Trophoblast cell (in vitro differentiated cells and primary cell): ENCODE results near the gene MTM1.

Experiments
- DNase-seq, 2 donors: peaks; one replicate each; pipeline ENCODE4 v3.0.0-alpha.2; 2016
- H2AFZ ChIP-seq: 2 replicates; pipeline ENCODE4 v1.6.1; 2013; ENCODE audit warnings: low read length, moderate library complexity, mild to moderate bottlenecking; ENCODE audit not compliant: insufficient read depth, poor library complexity
- H2AK5ac ChIP-seq: 2 replicates; pipeline ENCODE4 v1.6.1; 2013; ENCODE audit warnings: mild to moderate bottlenecking, low read length
- H2BK120ac ChIP-seq: 2 replicates; pipeline ENCODE4 v1.6.1; 2013; ENCODE audit warnings: low read length, mild to moderate bottlenecking, moderate library complexity; ENCODE audit not compliant: insufficient read depth, poor library complexity
- H2BK12ac ChIP-seq: 2 replicates; pipeline ENCODE4 v1.6.1; 2013; ENCODE audit warnings: mild to moderate bottlenecking, low read length, moderate library complexity
- H2BK5ac ChIP-seq: 2 replicates; pipeline ENCODE4 v1.6.1; 2013; ENCODE audit warnings: low read length, low read depth, moderate library complexity, mild to moderate bottlenecking; ENCODE audit not compliant: poor library complexity
- H3K14ac ChIP-seq: 2 replicates; pipeline ENCODE4 v1.6.1; 2013; ENCODE audit warnings: mild to moderate bottlenecking, low read length
- H3K18ac ChIP-seq: 2 replicates; pipeline ENCODE4 v1.6.1; 2013; ENCODE audit warnings: mild to moderate bottlenecking, low read length
- H3K23ac ChIP-seq: 2 replicates; pipeline ENCODE4 v1.6.1; 2013; ENCODE audit warnings: low read length
- H3K27ac ChIP-seq: 2 replicates; pipeline ENCODE4 v1.5.1; 2013; ENCODE audit warnings: low read depth, mild to moderate bottlenecking, inconsistent platforms, low read length, moderate library complexity
- H3K27me3 ChIP-seq: 2 replicates; pipeline ENCODE4 v1.6.1; 2013; ENCODE audit warnings: inconsistent platforms, mild to moderate bottlenecking, low read length, moderate library complexity; ENCODE audit not compliant: insufficient read depth
- H3K36me3 ChIP-seq, 2 experiments: 1 replicate in 1 of 2; 2 replicates in 1 of 2; pipeline ENCODE4 v1.6.1; 2013; ENCODE audit warnings: low read length in 2 of 2, mild to moderate bottlenecking in 2 of 2, moderate library complexity in 1 of 2; ENCODE audit not compliant: insufficient read depth in 2 of 2, control insufficient read depth in 1 of 2
- H3K4ac ChIP-seq: 2 replicates; pipeline ENCODE4 v1.6.1; 2013; ENCODE audit warnings: low read depth, mild to moderate bottlenecking, low read length, moderate library complexity
- H3K4me1 ChIP-seq, 2 experiments: 1 replicate in 1 of 2; 2 replicates in 1 of 2; pipeline ENCODE4 v1.6.1; 2013; ENCODE audit warnings: low read length in 2 of 2, mild to moderate bottlenecking in 2 of 2, moderate library complexity in 1 of 2; ENCODE audit not compliant: insufficient read depth in 2 of 2, control insufficient read depth in 1 of 2
- H3K4me2 ChIP-seq: 2 replicates; pipeline ENCODE4 v1.6.1; 2013; ENCODE audit warnings: inconsistent platforms, mild to moderate bottlenecking, low read length, moderate library complexity
- H3K4me3 ChIP-seq: 2 replicates; pipeline ENCODE4 v1.5.1; 2013; ENCODE audit warnings: mild to moderate bottlenecking, low read depth, low read length, inconsistent platforms
- H3K79me1 ChIP-seq: one replicate; pipeline ENCODE4 v1.6.1; 2013; ENCODE audit warnings: low read length
- H3K79me2 ChIP-seq: 2 replicates; pipeline ENCODE4 v1.6.1; 2013; ENCODE audit warnings: low read length, mild to moderate bottlenecking; ENCODE audit not compliant: control insufficient read depth, insufficient read depth, poor library complexity
- H3K9ac ChIP-seq: 2 replicates; pipeline ENCODE4 v1.6.1; 2013; ENCODE audit warnings: mild to moderate bottlenecking, low read length
- H3K9me3 ChIP-seq: 2 replicates; pipeline ENCODE4 v1.6.1; 2013; ENCODE audit warnings: low read depth, mild to moderate bottlenecking, control low read depth, inconsistent platforms, low read length; ENCODE audit not compliant: insufficient read depth
- H4K12ac ChIP-seq: 2 replicates; pipeline ENCODE4 v1.6.1; 2013; ENCODE audit warnings: low read depth, mild to moderate bottlenecking, low read length, moderate library complexity
- H4K8ac ChIP-seq: 2 replicates; pipeline ENCODE4 v1.6.1; 2013; ENCODE audit warnings: low read depth, mild to moderate bottlenecking, low read length, moderate library complexity
- H4K91ac ChIP-seq: one replicate; pipeline ENCODE4 v1.6.1; 2013; ENCODE audit warnings: low read depth, mild to moderate bottlenecking, low read length, moderate library complexity
- WGBS: extraction: QIAGEN DNeasy Blood & Tissue Kit; methylation state at CpG from one replicate; pipeline ENCODE4 v1.1.7; 2013; ENCODE audit warnings: missing lambda C conversion rate; ENCODE audit not compliant: insufficient read length, insufficient coverage; ENCODE audit errors: extremely low coverage; 5-methylcytosine and 5-hydroxymethylcytosine counted together

MTM1 gene

DNA sequence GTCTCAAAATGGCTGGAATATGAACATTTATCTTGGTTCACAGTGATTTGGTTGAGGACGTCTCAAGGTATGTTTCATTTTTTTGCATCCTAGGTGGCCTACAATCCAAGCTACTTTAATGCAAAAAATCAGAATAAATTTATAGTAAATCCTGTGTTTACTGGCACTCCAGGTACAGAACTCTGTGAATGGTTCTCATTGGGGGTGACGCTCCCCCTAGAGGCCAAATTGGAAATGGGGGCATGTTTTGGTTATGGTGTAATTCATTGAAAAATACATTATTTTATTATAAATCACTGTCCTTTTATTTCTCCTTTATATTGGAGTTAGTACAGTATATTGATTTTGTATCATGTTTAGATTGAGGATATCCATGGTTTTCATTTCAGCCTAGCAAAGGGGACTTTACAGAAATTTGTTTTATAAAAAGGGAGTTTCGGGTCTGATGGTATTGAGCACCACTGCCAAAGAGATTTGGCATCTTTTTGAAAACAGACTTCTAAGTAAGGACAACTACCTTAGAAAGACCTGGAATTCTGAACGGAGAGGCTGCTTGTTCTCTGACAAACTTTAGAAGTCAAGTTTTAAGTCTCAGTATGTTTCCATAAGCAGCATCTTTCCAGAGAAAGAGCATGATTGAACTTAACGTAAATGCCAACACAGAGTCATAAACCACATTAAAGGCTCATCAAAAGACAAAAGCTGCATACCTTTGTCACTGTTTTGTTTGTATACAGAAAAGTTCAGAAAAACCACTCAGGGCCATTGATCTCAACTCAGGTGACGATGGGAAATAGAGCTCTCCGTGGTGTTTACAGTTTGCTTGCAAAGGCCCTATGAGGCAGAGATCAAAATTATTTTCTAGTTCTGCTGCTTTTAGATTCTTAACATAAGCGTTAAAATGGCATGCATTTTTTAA is 19.4 kb downstream of the MTM1 start:
- Histone ChIP-seq H2BK120ac (no peak overlapping the region), H3K79me2 (no peaks in the 10 kb centered on the region), H2AK5ac (no peak overlapping the region), H2BK12ac (no peak overlapping the region), H3K14ac (no peak overlapping the region), H2BK5ac (no peak overlapping the region), H4K91ac (no peak overlapping the region), H3K36me3 (no peaks in the 10 kb centered on the region), H3K27ac (no peak overlapping the region), H3K4me1 (no peaks in the 10 kb centered on the region), H3K9me3 (no peaks in the 10 kb centered on the region), H3K9ac (no peak overlapping the region), H3K23ac (no peak overlapping the region), H3K18ac (no peak overlapping the region), H2AFZ (no peak overlapping the region), H3K4me3 (no peak overlapping the region), H4K12ac (no peak overlapping the region), H3K79me1 (no peaks in the 10 kb centered on the region), H3K4ac (no peak overlapping the region), H4K8ac (no peak overlapping the region), H3K4me2 (no peak overlapping the region), H3K27me3 (no peaks in the 10 kb centered on the region)
- no peak for DNase-seq
- WGBS: no CpG with 5 or more reads among the region's 8 CpGs

- no peaks in the 10 kb centered on the region for H3K79me2 ChIP-seq
- H3K9ac ChIP-seq: no peak overlapping the region
- H3K4ac ChIP-seq: no peak overlapping the region
- no peak overlapping the region for H3K18ac ChIP-seq
- H3K27ac ChIP-seq: no peak overlapping the region
- H4K8ac ChIP-seq: no peak overlapping the region
- H2AFZ ChIP-seq: no peak overlapping the region
- no peak overlapping the region for H4K12ac ChIP-seq
- H3K27me3 ChIP-seq: no peaks in the 10 kb centered on the region
- H3K4me2 ChIP-seq: no peak overlapping the region
- H3K4me3 ChIP-seq: no peak overlapping the region
- no peak overlapping the region for H2BK120ac ChIP-seq
- no CpG with 5 or more reads among the region's 1 CpG for WGBS
- H3K4me1 ChIP-seq: no peaks in the 10 kb centered on the region
- H3K14ac ChIP-seq: no peak overlapping the region
- DNase-seq: no peak
- no peak overlapping the region for H3K23ac ChIP-seq
- H2AK5ac ChIP-seq: no peak overlapping the region
- no peak overlapping the region for H2BK12ac ChIP-seq
- H3K79me1 ChIP-seq: no peaks in the 10 kb centered on the region
- no peaks in the 10 kb centered on the region for H3K9me3 ChIP-seq
- H4K91ac ChIP-seq: no peak overlapping the region
- no peak overlapping the region for H2BK5ac ChIP-seq
- no peaks in the 10 kb centered on the region for H3K36me3 ChIP-seq
These were observed 26.2 kb downstream of the MTM1 start for GRCh38 chrX:150594584-150594983.

DNA sequence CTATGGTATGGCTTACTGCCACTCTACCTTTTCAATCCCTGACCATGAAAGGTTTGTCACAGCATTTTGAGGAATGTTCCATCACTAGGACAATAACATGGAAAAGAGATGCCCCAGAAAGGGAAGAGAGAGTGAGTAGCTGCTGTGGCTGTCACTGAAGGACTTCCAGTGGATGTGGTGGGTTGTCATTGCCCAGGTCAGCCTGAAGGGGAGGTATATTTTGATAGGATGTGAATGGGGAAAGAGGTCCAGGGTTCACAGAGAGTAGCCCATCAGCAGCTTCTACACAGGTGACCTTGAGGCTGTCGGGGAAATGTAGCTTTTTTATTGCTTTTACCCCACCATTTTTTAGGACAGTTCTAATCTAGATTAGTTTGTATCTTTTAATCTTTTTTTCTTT is 30.8 kb downstream of the MTM1 start:
- Histone ChIP-seq H2AFZ (no peak overlapping the region), H3K4me3 (no peak overlapping the region), H2BK12ac (no peak overlapping the region), H2BK120ac (no peak overlapping the region), H3K79me1 (no peaks in the 10 kb centered on the region), H3K4me2 (no peak overlapping the region), H4K91ac (no peak overlapping the region), H3K14ac (no peak overlapping the region), H3K79me2 (no peaks in the 10 kb centered on the region), H3K36me3 (peaks cover 0 to 3% of the 10 kb centered on the region in 2 experiments), H3K4ac (no peak overlapping the region), H3K23ac (no peak overlapping the region), H2AK5ac (no peak overlapping the region), H4K12ac (no peak overlapping the region), H4K8ac (no peak overlapping the region), H3K9me3 (no peaks in the 10 kb centered on the region), H3K18ac (no peak overlapping the region), H2BK5ac (no peak overlapping the region), H3K4me1 (no peaks in the 10 kb centered on the region), H3K27me3 (no peaks in the 10 kb centered on the region), H3K9ac (no peak overlapping the region), H3K27ac (no peak overlapping the region)
- no peak for DNase-seq
- no CpG with 5 or more reads among the region's 1 CpG for WGBS

DNA sequence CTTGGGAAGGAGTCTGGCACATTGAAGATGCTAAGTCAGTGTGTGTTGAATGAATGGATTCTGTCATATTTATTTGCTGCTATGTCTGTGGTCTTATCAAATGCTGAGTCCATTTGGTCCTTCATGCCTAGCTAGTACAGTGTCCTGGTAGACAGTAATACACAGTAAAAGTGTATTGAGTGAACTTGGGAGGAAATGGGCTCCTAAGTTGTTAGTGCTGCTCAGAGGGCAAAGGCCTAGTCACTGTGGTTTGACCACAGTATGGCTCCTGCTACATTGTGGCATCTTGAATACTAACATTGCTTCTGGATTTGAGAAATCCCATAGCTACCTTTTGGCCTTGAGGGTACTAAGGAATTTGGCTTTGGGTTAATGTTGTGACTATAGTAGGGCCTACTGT is 33.9 kb downstream of the MTM1 start:
- Histone ChIP-seq H2AK5ac (no peak overlapping the region), H3K4ac (no peak overlapping the region), H3K4me3 (no peak overlapping the region), H2BK5ac (no peak overlapping the region), H4K91ac (no peak overlapping the region), H3K14ac (no peak overlapping the region), H3K27ac (no peak overlapping the region), H3K79me2 (no peaks in the 10 kb centered on the region), H2BK120ac (no peak overlapping the region), H3K9me3 (no peaks in the 10 kb centered on the region), H4K8ac (no peak overlapping the region), H3K4me1 (no peaks in the 10 kb centered on the region), H3K23ac (no peak overlapping the region), H3K27me3 (no peaks in the 10 kb centered on the region), H3K36me3 (peaks cover 0 to 3% of the 10 kb centered on the region in 2 experiments), H4K12ac (no peak overlapping the region), H2AFZ (no peak overlapping the region), H2BK12ac (no peak overlapping the region), H3K4me2 (no peak overlapping the region), H3K79me1 (no peaks in the 10 kb centered on the region), H3K9ac (no peak overlapping the region), H3K18ac (no peak overlapping the region)
- no peak for DNase-seq
